OCI-LY3 (cell line): ENCODE results near the gene TRERF1.

ENCODE experiments used
- CTCF ChIP-seq: fragments of 200-600, 300-600 bp; sonication (generic); IDR thresholded peaks from 2 replicates; pipeline ENCODE4 v1.5.1; 2014; ENCODE audit warnings: antibody characterized with exemption, low read length, low read depth
- EZH2phosphoT487 ChIP-seq: fragments of 200-600 bp; shearing (Covaris generic); IDR thresholded peaks from 2 replicates; pipeline ENCODE4 v1.6.1; 2018; ENCODE audit warnings: antibody characterized with exemption, mixed run types, low read depth

GRCh38 chr6:42446996-42447395 lies 4.7 kb downstream of the TRERF1 start:
- no peak for TF ChIP-seq CTCF
- no peak for TF ChIP-seq EZH2phosphoT487
